BJ (cell line): ENCODE measurements around the gene MMP27. TPM values are rescaled to one million over a fixed set of nuclear protein-coding genes. Genes with fewer than 3 reads are reported as not detected.
A peak's percentile ranks its signal among the peaks of the same experiment; 100 is the strongest.
"Not testable (repeated sequence)": the region's sequence is repeated elsewhere in the genome, so short reads cannot be mapped to it uniquely, and the experiment has no call there.

Experiments
- CTCF ChIA-PET: fragments of 350-600 bp; formaldehyde crosslinking; extraction: SDS; loops from one replicate; lab custom pipeline; 2021; ENCODE audit warnings: antibody characterized with exemption, inconsistent platforms; lab: Yijun Ruan, JAX
- POLR2A ChIA-PET: fragments of 300-600 bp; sonication (Branson Sonifier 250); formaldehyde crosslinking; extraction: SDS; loops from one replicate; lab custom pipeline; 2021; ENCODE audit warnings: antibody characterized with exemption; lab: Charles Lee
- DNase-seq: peaks from one replicate; pipeline ENCODE4 v3.0.0-alpha.2; 2011; ENCODE audit warnings: low read depth
- H3K27me3 ChIP-seq: 2 replicates; pipeline ENCODE4 v1.6.0; 2011; ENCODE audit warnings: low read length; ENCODE audit not compliant: control insufficient read depth, insufficient read depth
- H3K36me3 ChIP-seq: 2 replicates; pipeline ENCODE4 v1.5.1; 2011; ENCODE audit warnings: low read length; ENCODE audit not compliant: control insufficient read depth, insufficient read depth
- H3K4me3 ChIP-seq: 2 replicates; pipeline ENCODE4 v1.5.1; 2011; ENCODE audit warnings: low read depth, mild to moderate bottlenecking, control low read depth, low read length
- polyA plus RNA-seq: library from polyadenylated mRNA; depleted of rRNA; stranded (reverse); fragments of >200 nt; gene quantifications from 2 replicates; pipeline ENCODE4 v1.2.3, GENCODE V29; 2011
- TF ChIP-seq, protein P1 (sequence below): IDR thresholded peaks from 2 replicates; pipeline ENCODE4 v1.5.1; 2011; ENCODE audit warnings: low read depth, mild to moderate bottlenecking, control low read depth, inconsistent platforms, low read length, moderate library complexity; ENCODE audit not compliant: insufficient read depth

MMP27 gene
- polyA plus RNA-seq, 1 experiment, result not detected

DNA sequence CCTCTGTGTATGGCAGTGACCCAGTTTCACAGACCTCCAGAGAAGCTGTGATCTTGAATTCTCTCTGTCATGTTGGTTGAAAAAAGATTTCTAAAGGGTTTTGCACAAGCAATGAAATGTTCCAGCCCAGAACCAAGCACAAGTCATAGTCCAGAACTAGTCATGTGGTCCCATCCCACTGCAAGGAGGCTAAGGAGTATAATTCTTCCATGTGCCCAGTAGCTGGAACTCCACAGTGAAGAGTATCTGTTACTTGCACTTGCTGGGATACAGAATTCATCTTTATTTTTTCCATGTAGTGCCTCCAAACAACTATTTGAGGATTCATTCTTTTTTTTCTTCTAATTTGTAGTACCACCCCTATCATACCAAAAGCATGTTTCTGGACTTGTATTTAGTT lies 29.1 kb upstream of the MMP27 start:
- TF ChIP-seq, protein P1, sequence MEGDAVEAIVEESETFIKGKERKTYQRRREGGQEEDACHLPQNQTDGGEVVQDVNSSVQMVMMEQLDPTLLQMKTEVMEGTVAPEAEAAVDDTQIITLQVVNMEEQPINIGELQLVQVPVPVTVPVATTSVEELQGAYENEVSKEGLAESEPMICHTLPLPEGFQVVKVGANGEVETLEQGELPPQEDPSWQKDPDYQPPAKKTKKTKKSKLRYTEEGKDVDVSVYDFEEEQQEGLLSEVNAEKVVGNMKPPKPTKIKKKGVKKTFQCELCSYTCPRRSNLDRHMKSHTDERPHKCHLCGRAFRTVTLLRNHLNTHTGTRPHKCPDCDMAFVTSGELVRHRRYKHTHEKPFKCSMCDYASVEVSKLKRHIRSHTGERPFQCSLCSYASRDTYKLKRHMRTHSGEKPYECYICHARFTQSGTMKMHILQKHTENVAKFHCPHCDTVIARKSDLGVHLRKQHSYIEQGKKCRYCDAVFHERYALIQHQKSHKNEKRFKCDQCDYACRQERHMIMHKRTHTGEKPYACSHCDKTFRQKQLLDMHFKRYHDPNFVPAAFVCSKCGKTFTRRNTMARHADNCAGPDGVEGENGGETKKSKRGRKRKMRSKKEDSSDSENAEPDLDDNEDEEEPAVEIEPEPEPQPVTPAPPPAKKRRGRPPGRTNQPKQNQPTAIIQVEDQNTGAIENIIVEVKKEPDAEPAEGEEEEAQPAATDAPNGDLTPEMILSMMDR, result no peak
- Histone ChIP-seq H3K36me3 (no peaks in the 10 kb centered on the region), H3K4me3 (no peak overlapping the region), H3K27me3 (no peaks in the 10 kb centered on the region)
- no peak for DNase-seq
- CTCF ChIA-PET, result interaction anchor here (0.6 to 1.3 kb wide), 8 partner anchors 17 to 938 kb away, joined by 3 to 4 read pairs (median 3); no protein-coding TSS in a partner anchor
- POLR2A ChIA-PET, result no interaction called here

DNA sequence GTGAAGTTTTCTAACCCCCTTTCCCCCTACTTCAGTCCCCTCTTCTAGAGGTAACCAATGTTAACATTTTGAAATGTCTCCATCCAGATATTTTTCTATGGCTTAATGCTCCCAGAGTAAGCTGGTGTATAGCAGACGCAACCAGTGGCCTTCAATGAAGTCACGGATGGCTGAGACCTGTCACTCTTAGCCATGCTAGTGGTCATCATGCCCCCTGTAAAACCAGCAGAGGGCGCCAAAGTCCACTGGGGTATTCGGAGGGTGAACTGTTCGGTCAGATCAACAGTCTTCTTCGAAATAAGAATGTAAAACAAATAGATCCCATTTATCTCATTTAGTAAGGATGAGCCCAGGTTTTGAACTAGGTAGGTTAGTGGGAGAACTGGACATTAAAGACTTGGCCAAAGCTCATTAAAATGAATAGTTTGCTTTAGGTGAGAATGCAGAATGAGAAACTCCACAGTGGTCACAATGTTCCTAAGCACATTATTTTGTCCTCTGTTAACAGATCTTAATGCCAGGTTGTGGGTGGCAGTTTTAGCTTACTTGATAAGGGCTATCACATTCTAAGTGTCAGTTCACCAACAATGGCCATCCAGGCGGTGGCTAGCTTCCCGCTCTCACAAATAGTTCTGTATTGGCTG lies 27.8 kb upstream of the MMP27 start:
- TF ChIP-seq, protein P1, result peak; percentile 88
- Histone ChIP-seq H3K4me3 (no peak overlapping the region), H3K27me3 (no peaks in the 10 kb centered on the region), H3K36me3 (no peaks in the 10 kb centered on the region)
- POLR2A ChIA-PET, result no interaction called here
- CTCF ChIA-PET, result interaction anchor here (0.7 to 2.4 kb wide), 16 partner anchors 9 to 316 kb away, joined by 3 to 13 read pairs (median 4); partner anchors contain the start of gene MMP8
- no peak for DNase-seq

DNA sequence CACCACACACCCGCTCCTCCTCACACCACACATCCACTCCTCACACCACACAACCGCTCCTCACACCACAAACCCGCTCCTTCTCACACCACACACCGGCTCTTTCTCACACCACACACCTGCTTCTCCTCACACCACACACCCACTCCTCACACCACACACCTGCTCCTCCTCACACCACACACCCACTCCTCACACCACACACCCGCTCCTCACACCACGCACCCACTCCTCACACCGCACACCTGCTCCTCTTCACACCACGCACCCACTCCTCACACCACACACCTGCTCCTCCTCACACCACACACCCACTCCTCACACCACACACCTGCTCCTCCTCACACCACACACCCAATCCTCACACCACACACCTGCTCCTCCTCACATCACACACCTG lies 25.4 kb upstream of the MMP27 start:
- H3K4me3 ChIP-seq, H3K36me3 ChIP-seq, DNase-seq, POLR2A ChIA-PET, H3K27me3 ChIP-seq, CTCF ChIA-PET: not testable (repeated sequence)

DNA sequence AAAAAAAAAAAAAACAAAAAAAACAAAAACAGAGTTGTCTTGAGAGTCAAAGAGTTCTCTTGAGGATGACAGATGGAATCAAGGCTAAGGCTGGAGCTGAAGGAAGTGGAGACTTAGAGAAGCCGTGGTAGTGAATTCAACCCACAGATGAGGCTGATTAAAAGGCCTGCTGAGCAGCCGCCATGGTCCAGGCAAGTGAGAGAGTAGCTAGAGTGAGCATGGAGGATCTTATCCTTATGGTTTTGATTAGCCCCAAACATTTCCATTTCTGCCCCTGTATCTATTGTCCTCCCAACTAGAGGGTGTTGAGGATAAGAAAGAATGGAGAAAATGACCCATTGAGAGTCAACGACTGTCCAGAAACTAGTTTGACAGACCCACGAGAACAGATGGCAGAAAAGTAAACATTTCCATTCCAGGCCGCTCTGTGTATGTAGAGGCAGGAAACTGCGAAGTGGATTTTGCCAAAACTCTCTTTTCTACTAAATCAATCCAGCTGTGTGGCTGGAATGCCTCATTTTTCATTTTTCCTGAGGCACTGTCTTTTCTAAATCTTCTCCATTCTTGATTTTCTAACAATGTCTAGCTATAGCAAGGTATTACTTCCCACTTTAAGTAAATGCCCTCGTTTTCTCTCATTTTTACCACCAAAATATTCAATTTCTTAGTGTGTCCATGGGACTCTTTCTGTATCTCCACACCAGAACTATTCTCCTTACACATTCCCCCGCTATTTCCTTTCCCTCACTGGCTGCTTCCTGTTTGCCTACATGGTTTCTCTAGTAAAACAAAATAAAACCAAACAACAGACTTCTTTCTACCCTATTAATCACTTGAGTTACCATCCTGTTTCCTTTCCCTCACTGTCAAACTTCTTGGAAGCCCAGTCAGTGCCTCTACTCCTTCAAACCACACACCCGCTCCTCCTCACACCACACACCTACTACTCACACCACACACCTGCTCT lies 24.6 kb upstream of the MMP27 start:
- Histone ChIP-seq H3K4me3 (no peak overlapping the region), H3K36me3 (no peaks in the 10 kb centered on the region), H3K27me3 (no peaks in the 10 kb centered on the region)
- TF ChIP-seq, protein P1, result no peak
- ChIA-PET POLR2A (interaction anchor here (0.5 kb wide), 1 partner anchor 9 kb away, joined by 5 read pairs; no protein-coding TSS in a partner anchor), CTCF (interaction anchor here (0.6 to 1.0 kb wide), 4 partner anchors 25 to 88 kb away, joined by 3 read pairs; partner anchors contain the start of genes MMP10 and MMP27)
- peak; percentile 16 for DNase-seq

DNA sequence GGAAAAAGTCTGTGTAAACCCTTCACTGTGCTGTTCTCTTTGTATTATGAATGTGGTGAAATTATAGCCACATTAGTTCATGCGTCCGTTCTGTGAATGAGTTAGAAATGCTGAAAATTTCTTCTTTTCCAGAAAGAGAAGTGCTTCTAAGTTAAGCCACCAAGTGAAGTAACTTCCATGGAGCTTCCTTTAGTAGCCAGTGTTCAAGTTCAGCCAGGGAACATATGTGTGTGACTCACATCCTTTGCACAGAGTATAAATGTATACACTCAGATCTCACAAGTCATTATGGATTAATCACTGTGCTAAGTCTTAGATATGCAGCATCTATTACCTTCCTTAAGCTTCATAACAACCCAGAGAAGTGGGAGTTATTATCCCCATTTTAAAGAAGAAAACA lies 22.3 kb upstream of the MMP27 start:
- CTCF ChIA-PET, result no interaction called here
- DNase-seq, result no peak

More for the DNA sequence above, 22.3 kb upstream of the MMP27 start:
- TF ChIP-seq, protein P1, result no peak
- Histone ChIP-seq H3K4me3 (no peak overlapping the region), H3K27me3 (no peaks in the 10 kb centered on the region), H3K36me3 (no peaks in the 10 kb centered on the region)
- POLR2A ChIA-PET, result no interaction called here
